H1 (cell line): ENCODE results near the gene ALDH3A1. TPM values are rescaled to one million over a fixed set of nuclear protein-coding genes. Genes with fewer than 3 reads are reported as not detected.

ENCODE experiments used
- BCL11A ChIP-seq, 2 experiments: IDR thresholded peaks; one replicate each; pipeline ENCODE4 v1.6.1; 2011; ENCODE audit warnings: low read depth in 2 of 2, low read length in 2 of 2, mild to moderate bottlenecking in 2 of 2
- BRCA1 ChIP-seq: IDR thresholded peaks from 2 replicates; pipeline ENCODE4 v1.6.1; 2012; ENCODE audit warnings: low read depth, low read length, improper control_type of control experiment
- RFX5 ChIP-seq: IDR thresholded peaks from 2 replicates; pipeline ENCODE4 v1.6.1; 2011; ENCODE audit warnings: low read depth, low read length, improper control_type of control experiment, borderline replicate concordance
- SAP30 ChIP-seq: fragments of 300-600 bp; sonication (generic); IDR thresholded peaks from 2 replicates; pipeline ENCODE4 v1.7.1; 2012; ENCODE audit warnings: low read length, moderate library complexity, mild to moderate bottlenecking, inconsistent platforms; ENCODE audit not compliant: insufficient read depth, insufficient replicate concordance
- TEAD4 ChIP-seq: IDR thresholded peaks from 2 replicates; pipeline ENCODE4 v1.6.1; 2012; ENCODE audit warnings: low read depth, low read length, inconsistent platforms, mixed read lengths
- polyA plus RNA-seq, 7 experiments: library from polyadenylated mRNA; depleted of rRNA in 3 of 7; stranded (reverse) in 5 of 7; unstranded in 2 of 7; fragments of >200 nt in 5 of 7; fragments of 200-250 nt in 2 of 7; gene quantifications; 1 replicate in 5 of 7; 2 replicates in 1 of 7; 4 replicates in 1 of 7; pipeline versions ENCODE4 v1.2.1 to v1.2.3, GENCODE V29; 2011 to 2013; ENCODE audit warnings: missing spikeins in 2 of 7, mixed read lengths in 2 of 7
- total RNA-seq: library from RNA; stranded (reverse); fragmentation: NEBNext Ultra II Directional; extraction: Animal tissue kit (Norgen Biotek cat#: 25700); gene quantifications from 2 replicates; pipeline ENCODE4 v1.2.1, GENCODE V29; 2021
- TF ChIP-seq, protein P1 (sequence below): fragments of 300-600 bp; sonication (generic); IDR thresholded peaks from 2 replicates; pipeline ENCODE4 v1.7.1; 2012; ENCODE audit warnings: low read length, moderate library complexity, mild to moderate bottlenecking, inconsistent platforms; ENCODE audit not compliant: insufficient replicate concordance
- TF ChIP-seq, protein P2 (sequence below): IDR thresholded peaks from 2 replicates; pipeline ENCODE4 v1.6.1; 2012; ENCODE audit warnings: inconsistent platforms
- TF ChIP-seq, protein P3 (sequence below): IDR thresholded peaks from 2 replicates; pipeline ENCODE4 v1.6.1; 2011; ENCODE audit warnings: low read length, improper control_type of control experiment

Gene ALDH3A1
- total and polyA plus RNA-seq, 2 of the 8 experiments (the other 6 are each of a cell fraction or from before 2014, with no cell fraction given), result 0.37 to 1.4 TPM

DNA sequence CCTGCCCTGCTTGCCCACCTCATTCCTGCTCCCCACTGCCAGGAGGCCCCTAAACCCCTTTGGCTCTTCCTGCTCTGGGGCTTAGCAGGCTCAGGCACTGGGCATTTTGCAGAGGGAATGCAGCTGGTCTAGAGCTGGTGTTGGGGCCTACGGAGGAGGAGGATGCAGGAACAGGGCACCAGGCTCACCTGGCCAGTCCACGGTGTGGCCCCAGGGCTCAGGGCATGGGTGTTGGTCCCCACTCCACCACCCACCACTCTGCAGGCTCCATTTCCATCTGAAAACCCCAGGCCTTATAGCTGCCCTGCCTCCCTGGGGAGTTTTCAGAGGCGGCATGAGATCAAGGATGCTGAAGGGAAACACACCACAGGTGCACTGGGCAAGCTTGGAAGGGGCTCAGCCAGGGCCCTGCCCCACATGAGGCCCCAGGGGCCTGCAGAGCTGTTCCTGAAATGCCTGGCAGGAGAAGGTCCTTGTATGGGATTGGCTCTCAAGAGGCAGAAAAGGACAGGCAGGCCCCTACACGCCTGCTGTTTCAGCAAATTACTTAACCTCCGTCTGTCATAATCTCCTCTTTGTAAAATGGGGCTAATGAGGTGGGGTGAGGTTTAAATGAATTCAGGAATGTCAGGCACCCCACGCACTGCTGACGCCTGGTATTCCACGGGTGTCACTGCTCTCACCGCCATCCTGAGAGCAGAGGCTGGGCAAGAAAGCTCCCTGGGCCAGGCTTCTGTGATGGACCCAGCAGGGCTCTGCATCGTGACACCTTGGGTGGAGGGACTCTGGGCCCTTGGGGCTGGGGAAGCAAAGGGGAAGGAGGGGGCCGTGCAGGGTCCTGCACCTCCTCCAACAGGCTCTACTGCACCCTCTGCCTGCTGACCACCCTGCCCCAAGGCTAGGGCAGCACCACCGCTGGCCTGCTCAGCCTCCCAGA, 41.0 kb downstream of the ALDH3A1 start (continued):
- TF ChIP-seq, protein P1, sequence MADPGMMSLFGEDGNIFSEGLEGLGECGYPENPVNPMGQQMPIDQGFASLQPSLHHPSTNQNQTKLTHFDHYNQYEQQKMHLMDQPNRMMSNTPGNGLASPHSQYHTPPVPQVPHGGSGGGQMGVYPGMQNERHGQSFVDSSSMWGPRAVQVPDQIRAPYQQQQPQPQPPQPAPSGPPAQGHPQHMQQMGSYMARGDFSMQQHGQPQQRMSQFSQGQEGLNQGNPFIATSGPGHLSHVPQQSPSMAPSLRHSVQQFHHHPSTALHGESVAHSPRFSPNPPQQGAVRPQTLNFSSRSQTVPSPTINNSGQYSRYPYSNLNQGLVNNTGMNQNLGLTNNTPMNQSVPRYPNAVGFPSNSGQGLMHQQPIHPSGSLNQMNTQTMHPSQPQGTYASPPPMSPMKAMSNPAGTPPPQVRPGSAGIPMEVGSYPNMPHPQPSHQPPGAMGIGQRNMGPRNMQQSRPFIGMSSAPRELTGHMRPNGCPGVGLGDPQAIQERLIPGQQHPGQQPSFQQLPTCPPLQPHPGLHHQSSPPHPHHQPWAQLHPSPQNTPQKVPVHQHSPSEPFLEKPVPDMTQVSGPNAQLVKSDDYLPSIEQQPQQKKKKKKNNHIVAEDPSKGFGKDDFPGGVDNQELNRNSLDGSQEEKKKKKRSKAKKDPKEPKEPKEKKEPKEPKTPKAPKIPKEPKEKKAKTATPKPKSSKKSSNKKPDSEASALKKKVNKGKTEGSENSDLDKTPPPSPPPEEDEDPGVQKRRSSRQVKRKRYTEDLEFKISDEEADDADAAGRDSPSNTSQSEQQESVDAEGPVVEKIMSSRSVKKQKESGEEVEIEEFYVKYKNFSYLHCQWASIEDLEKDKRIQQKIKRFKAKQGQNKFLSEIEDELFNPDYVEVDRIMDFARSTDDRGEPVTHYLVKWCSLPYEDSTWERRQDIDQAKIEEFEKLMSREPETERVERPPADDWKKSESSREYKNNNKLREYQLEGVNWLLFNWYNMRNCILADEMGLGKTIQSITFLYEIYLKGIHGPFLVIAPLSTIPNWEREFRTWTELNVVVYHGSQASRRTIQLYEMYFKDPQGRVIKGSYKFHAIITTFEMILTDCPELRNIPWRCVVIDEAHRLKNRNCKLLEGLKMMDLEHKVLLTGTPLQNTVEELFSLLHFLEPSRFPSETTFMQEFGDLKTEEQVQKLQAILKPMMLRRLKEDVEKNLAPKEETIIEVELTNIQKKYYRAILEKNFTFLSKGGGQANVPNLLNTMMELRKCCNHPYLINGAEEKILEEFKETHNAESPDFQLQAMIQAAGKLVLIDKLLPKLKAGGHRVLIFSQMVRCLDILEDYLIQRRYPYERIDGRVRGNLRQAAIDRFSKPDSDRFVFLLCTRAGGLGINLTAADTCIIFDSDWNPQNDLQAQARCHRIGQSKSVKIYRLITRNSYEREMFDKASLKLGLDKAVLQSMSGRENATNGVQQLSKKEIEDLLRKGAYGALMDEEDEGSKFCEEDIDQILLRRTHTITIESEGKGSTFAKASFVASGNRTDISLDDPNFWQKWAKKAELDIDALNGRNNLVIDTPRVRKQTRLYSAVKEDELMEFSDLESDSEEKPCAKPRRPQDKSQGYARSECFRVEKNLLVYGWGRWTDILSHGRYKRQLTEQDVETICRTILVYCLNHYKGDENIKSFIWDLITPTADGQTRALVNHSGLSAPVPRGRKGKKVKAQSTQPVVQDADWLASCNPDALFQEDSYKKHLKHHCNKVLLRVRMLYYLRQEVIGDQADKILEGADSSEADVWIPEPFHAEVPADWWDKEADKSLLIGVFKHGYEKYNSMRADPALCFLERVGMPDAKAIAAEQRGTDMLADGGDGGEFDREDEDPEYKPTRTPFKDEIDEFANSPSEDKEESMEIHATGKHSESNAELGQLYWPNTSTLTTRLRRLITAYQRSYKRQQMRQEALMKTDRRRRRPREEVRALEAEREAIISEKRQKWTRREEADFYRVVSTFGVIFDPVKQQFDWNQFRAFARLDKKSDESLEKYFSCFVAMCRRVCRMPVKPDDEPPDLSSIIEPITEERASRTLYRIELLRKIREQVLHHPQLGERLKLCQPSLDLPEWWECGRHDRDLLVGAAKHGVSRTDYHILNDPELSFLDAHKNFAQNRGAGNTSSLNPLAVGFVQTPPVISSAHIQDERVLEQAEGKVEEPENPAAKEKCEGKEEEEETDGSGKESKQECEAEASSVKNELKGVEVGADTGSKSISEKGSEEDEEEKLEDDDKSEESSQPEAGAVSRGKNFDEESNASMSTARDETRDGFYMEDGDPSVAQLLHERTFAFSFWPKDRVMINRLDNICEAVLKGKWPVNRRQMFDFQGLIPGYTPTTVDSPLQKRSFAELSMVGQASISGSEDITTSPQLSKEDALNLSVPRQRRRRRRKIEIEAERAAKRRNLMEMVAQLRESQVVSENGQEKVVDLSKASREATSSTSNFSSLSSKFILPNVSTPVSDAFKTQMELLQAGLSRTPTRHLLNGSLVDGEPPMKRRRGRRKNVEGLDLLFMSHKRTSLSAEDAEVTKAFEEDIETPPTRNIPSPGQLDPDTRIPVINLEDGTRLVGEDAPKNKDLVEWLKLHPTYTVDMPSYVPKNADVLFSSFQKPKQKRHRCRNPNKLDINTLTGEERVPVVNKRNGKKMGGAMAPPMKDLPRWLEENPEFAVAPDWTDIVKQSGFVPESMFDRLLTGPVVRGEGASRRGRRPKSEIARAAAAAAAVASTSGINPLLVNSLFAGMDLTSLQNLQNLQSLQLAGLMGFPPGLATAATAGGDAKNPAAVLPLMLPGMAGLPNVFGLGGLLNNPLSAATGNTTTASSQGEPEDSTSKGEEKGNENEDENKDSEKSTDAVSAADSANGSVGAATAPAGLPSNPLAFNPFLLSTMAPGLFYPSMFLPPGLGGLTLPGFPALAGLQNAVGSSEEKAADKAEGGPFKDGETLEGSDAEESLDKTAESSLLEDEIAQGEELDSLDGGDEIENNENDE, result no peak
- TF ChIP-seq BRCA1 (no peak), RFX5 (no peak), BCL11A (IDR thresholded peaks at IDR 0.05; ENCODE audit: low read depth in 2 of 2, low read length in 2 of 2) (no peak), SAP30 (no peak), TEAD4 (no peak)
- TF ChIP-seq, protein P2, sequence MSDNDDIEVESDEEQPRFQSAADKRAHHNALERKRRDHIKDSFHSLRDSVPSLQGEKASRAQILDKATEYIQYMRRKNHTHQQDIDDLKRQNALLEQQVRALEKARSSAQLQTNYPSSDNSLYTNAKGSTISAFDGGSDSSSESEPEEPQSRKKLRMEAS, result no peak
- TF ChIP-seq, protein P3, sequence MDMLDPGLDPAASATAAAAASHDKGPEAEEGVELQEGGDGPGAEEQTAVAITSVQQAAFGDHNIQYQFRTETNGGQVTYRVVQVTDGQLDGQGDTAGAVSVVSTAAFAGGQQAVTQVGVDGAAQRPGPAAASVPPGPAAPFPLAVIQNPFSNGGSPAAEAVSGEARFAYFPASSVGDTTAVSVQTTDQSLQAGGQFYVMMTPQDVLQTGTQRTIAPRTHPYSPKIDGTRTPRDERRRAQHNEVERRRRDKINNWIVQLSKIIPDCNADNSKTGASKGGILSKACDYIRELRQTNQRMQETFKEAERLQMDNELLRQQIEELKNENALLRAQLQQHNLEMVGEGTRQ, result no peak
